ENCODE measurements around the gene CRNKL1. TPM values are rescaled to one million over a fixed set of nuclear protein-coding genes. Genes with fewer than 3 reads are reported as not detected.
A peak's percentile ranks its signal among the peaks of the same experiment; 100 is the strongest.

The CRNKL1 gene
- total RNA-seq, 1 donor from 2014 or later, result 38.1 TPM

- peaks cover 0 to 6% (median 2%) of the 10 kb centered on the region in 3 donors for H3K4me1 ChIP-seq (ENCODE audit: control insufficient read depth in 3 of 3, insufficient read depth in 3 of 3, low read length in 3 of 3)
- H3K9me3 ChIP-seq (ENCODE audit: control insufficient read depth in 3 of 3, low read length in 3 of 3), result no peaks in the 10 kb centered on the region
- no peak overlapping the region for H3K27ac ChIP-seq (ENCODE audit: low read depth, low read length)
- peaks cover 2 to 11% (median 4%) of the 10 kb centered on the region in 3 donors for H3K36me3 ChIP-seq (ENCODE audit: control insufficient read depth in 3 of 3, insufficient read depth in 3 of 3, low read length in 3 of 3)
- H3K9ac ChIP-seq (ENCODE audit: low read depth in 1 of 3, low read length in 3 of 3), result no peak overlapping the region
- H3K27me3 ChIP-seq (ENCODE audit: control insufficient read depth in 3 of 3, insufficient read depth in 3 of 3, low read length in 3 of 3), result no peaks in the 10 kb centered on the region
- no peak overlapping the region for H3K4me3 ChIP-seq (ENCODE audit: low read length in 3 of 3)
Measured at GRCh38 chr20:20027284-20027683, 25.0 kb downstream of the CRNKL1 start.

- no peak overlapping the region for H3K9ac ChIP-seq (ENCODE audit: low read depth in 1 of 3, low read length in 3 of 3)
- peaks cover 0 to 5% (median 4%) of the 10 kb centered on the region in 3 donors for H3K36me3 ChIP-seq (ENCODE audit: control insufficient read depth in 3 of 3, insufficient read depth in 3 of 3, low read length in 3 of 3)
- peaks cover 0 to 21% (median 5%) of the 10 kb centered on the region in 3 donors for H3K4me1 ChIP-seq (ENCODE audit: control insufficient read depth in 3 of 3, insufficient read depth in 3 of 3, low read length in 3 of 3)
- no peaks in the 10 kb centered on the region for H3K27me3 ChIP-seq (ENCODE audit: control insufficient read depth in 3 of 3, insufficient read depth in 3 of 3, low read length in 3 of 3)
- no peak overlapping the region for H3K4me3 ChIP-seq (ENCODE audit: low read length in 3 of 3)
- H3K27ac ChIP-seq (ENCODE audit: low read depth, low read length), result no peak overlapping the region
- no peaks in the 10 kb centered on the region for H3K9me3 ChIP-seq (ENCODE audit: control insufficient read depth in 3 of 3, low read length in 3 of 3)
Measured at GRCh38 chr20:20024942-20025341, 27.3 kb downstream of the CRNKL1 start.

GRCh38 chr20:20023395-20023794, 28.9 kb downstream of the CRNKL1 start:
- peaks cover 10 to 35% (median 14%) of the 10 kb centered on the region in 3 donors for H3K4me1 ChIP-seq (ENCODE audit: control insufficient read depth in 3 of 3, insufficient read depth in 3 of 3, low read length in 3 of 3)
- H3K9me3 ChIP-seq (ENCODE audit: control insufficient read depth in 3 of 3, low read length in 3 of 3), result no peaks in the 10 kb centered on the region
- H3K4me3 ChIP-seq (ENCODE audit: low read length in 3 of 3), result no peak overlapping the region
- H3K27me3 ChIP-seq (ENCODE audit: control insufficient read depth in 3 of 3, insufficient read depth in 3 of 3, low read length in 3 of 3), result no peaks in the 10 kb centered on the region
- H3K9ac ChIP-seq (ENCODE audit: low read depth in 1 of 3, low read length in 3 of 3), result no peak overlapping the region
- H3K36me3 ChIP-seq (ENCODE audit: control insufficient read depth in 3 of 3, insufficient read depth in 3 of 3, low read length in 3 of 3), result peaks cover 4 to 11% (median 8%) of the 10 kb centered on the region in 3 donors
- no peak overlapping the region for H3K27ac ChIP-seq (ENCODE audit: low read depth, low read length)

GRCh38 chr20:20022498-20022897, 29.8 kb downstream of the CRNKL1 start:
- Histone ChIP-seq H3K4me3 (ENCODE audit: low read length in 3 of 3) (no peak overlapping the region), H3K9ac (ENCODE audit: low read depth in 1 of 3, low read length in 3 of 3) (no peak overlapping the region), H3K36me3 (ENCODE audit: control insufficient read depth in 3 of 3, insufficient read depth in 3 of 3, low read length in 3 of 3) (peaks cover 4 to 11% (median 8%) of the 10 kb centered on the region in 3 donors), H3K27me3 (ENCODE audit: control insufficient read depth in 3 of 3, insufficient read depth in 3 of 3, low read length in 3 of 3) (no peaks in the 10 kb centered on the region), H3K4me1 (ENCODE audit: control insufficient read depth in 3 of 3, insufficient read depth in 3 of 3, low read length in 3 of 3) (peaks cover 17 to 44% (median 20%) of the 10 kb centered on the region in 3 donors), H3K9me3 (ENCODE audit: control insufficient read depth in 3 of 3, low read length in 3 of 3) (no peaks in the 10 kb centered on the region), H3K27ac (ENCODE audit: low read depth, low read length) (no peak overlapping the region)

- no peak overlapping the region for H3K4me3 ChIP-seq (ENCODE audit: low read length in 3 of 3)
- H3K27me3 ChIP-seq (ENCODE audit: control insufficient read depth in 3 of 3, insufficient read depth in 3 of 3, low read length in 3 of 3), result no peaks in the 10 kb centered on the region
- no peak overlapping the region for H3K9ac ChIP-seq (ENCODE audit: low read depth in 1 of 3, low read length in 3 of 3)
- peaks cover 4 to 11% (median 8%) of the 10 kb centered on the region in 3 donors for H3K36me3 ChIP-seq (ENCODE audit: control insufficient read depth in 3 of 3, insufficient read depth in 3 of 3, low read length in 3 of 3)
- peaks cover 17 to 45% (median 19%) of the 10 kb centered on the region in 3 donors for H3K4me1 ChIP-seq (ENCODE audit: control insufficient read depth in 3 of 3, insufficient read depth in 3 of 3, low read length in 3 of 3)
- H3K9me3 ChIP-seq (ENCODE audit: control insufficient read depth in 3 of 3, low read length in 3 of 3), result no peaks in the 10 kb centered on the region
- no peak overlapping the region for H3K27ac ChIP-seq (ENCODE audit: low read depth, low read length)
Measured at GRCh38 chr20:20021835-20022234, 30.4 kb downstream of the CRNKL1 start.

GRCh38 chr20:20020908-20021307, 31.4 kb downstream of the CRNKL1 start:
- H3K27me3 ChIP-seq (ENCODE audit: control insufficient read depth in 3 of 3, insufficient read depth in 3 of 3, low read length in 3 of 3), result no peaks in the 10 kb centered on the region
- no peaks in the 10 kb centered on the region for H3K9me3 ChIP-seq (ENCODE audit: control insufficient read depth in 3 of 3, low read length in 3 of 3)
- H3K4me1 ChIP-seq (ENCODE audit: control insufficient read depth in 3 of 3, insufficient read depth in 3 of 3, low read length in 3 of 3), result peaks cover 17 to 45% (median 19%) of the 10 kb centered on the region in 3 donors
- H3K27ac ChIP-seq (ENCODE audit: low read depth, low read length), result no peak overlapping the region
- H3K36me3 ChIP-seq (ENCODE audit: control insufficient read depth in 3 of 3, insufficient read depth in 3 of 3, low read length in 3 of 3), result peaks cover 4 to 11% (median 8%) of the 10 kb centered on the region in 3 donors
- H3K4me3 ChIP-seq (ENCODE audit: low read length in 3 of 3), result no peak overlapping the region
- no peak overlapping the region for H3K9ac ChIP-seq (ENCODE audit: low read depth in 1 of 3, low read length in 3 of 3)

GRCh38 chr20:20019123-20019522, 33.1 kb downstream of the CRNKL1 start:
- Histone ChIP-seq H3K4me1 (ENCODE audit: control insufficient read depth in 3 of 3, insufficient read depth in 3 of 3, low read length in 3 of 3) (peaks cover 17 to 42% (median 19%) of the 10 kb centered on the region in 3 donors), H3K4me3 (ENCODE audit: low read length in 3 of 3) (no peak overlapping the region), H3K36me3 (ENCODE audit: control insufficient read depth in 3 of 3, insufficient read depth in 3 of 3, low read length in 3 of 3) (peaks cover 4 to 11% (median 8%) of the 10 kb centered on the region in 3 donors), H3K27ac (ENCODE audit: low read depth, low read length) (no peak overlapping the region), H3K9ac (ENCODE audit: low read depth in 1 of 3, low read length in 3 of 3) (no peak overlapping the region), H3K27me3 (ENCODE audit: control insufficient read depth in 3 of 3, insufficient read depth in 3 of 3, low read length in 3 of 3) (no peaks in the 10 kb centered on the region), H3K9me3 (ENCODE audit: control insufficient read depth in 3 of 3, low read length in 3 of 3) (no peaks in the 10 kb centered on the region)

- H3K36me3 ChIP-seq (ENCODE audit: control insufficient read depth in 3 of 3, insufficient read depth in 3 of 3, low read length in 3 of 3), result peaks cover 4 to 11% (median 8%) of the 10 kb centered on the region in 3 donors
- no peak overlapping the region for H3K27ac ChIP-seq (ENCODE audit: low read depth, low read length)
- peak overlapping the region; percentile 82 to 95 (median 94) for H3K9ac ChIP-seq (ENCODE audit: low read depth in 1 of 3, low read length in 3 of 3)
- peaks cover 17 to 42% (median 19%) of the 10 kb centered on the region in 3 donors for H3K4me1 ChIP-seq (ENCODE audit: control insufficient read depth in 3 of 3, insufficient read depth in 3 of 3, low read length in 3 of 3)
- H3K27me3 ChIP-seq (ENCODE audit: control insufficient read depth in 3 of 3, insufficient read depth in 3 of 3, low read length in 3 of 3), result no peaks in the 10 kb centered on the region
- H3K9me3 ChIP-seq (ENCODE audit: control insufficient read depth in 3 of 3, low read length in 3 of 3), result no peaks in the 10 kb centered on the region
- H3K4me3 ChIP-seq (ENCODE audit: low read length in 3 of 3), result peak overlapping the region; percentile 77 to 96 (median 93)
Measured at GRCh38 chr20:20018366-20018765, 33.9 kb downstream of the CRNKL1 start.

GRCh38 chr20:20017844-20018185, 34.5 kb downstream of the CRNKL1 start:
- H3K9me3 ChIP-seq (ENCODE audit: control insufficient read depth in 3 of 3, low read length in 3 of 3), result no peaks in the 10 kb centered on the region
- peaks cover 4 to 10% (median 8%) of the 10 kb centered on the region in 3 donors for H3K36me3 ChIP-seq (ENCODE audit: control insufficient read depth in 3 of 3, insufficient read depth in 3 of 3, low read length in 3 of 3)
- peak overlapping the region; percentile 76 for H3K27ac ChIP-seq (ENCODE audit: low read depth, low read length)
- H3K4me1 ChIP-seq (ENCODE audit: control insufficient read depth in 3 of 3, insufficient read depth in 3 of 3, low read length in 3 of 3), result peaks cover 17 to 42% (median 19%) of the 10 kb centered on the region in 3 donors
- H3K27me3 ChIP-seq (ENCODE audit: control insufficient read depth in 3 of 3, insufficient read depth in 3 of 3, low read length in 3 of 3), result no peaks in the 10 kb centered on the region
- H3K9ac ChIP-seq (ENCODE audit: low read depth in 1 of 3, low read length in 3 of 3), result peak overlapping the region; percentile 82 to 95 (median 94)
- peak overlapping the region; percentile 77 to 96 (median 93) for H3K4me3 ChIP-seq (ENCODE audit: low read length in 3 of 3)

GRCh38 chr20:20017001-20017843, 35.0 kb downstream of the CRNKL1 start, which contains the start of gene NAA20:
Gene NAA20 (plus strand): TSS chr20:20017362. CDS start chr20:20017397, 35 bp downstream.
- no peaks in the 10 kb centered on the region for H3K9me3 ChIP-seq (ENCODE audit: control insufficient read depth in 3 of 3, low read length in 3 of 3)
- peak within 1 kb of the TSS; percentile 77 to 96 (median 93) for H3K4me3 ChIP-seq (ENCODE audit: low read length in 3 of 3)
- peaks cover 17 to 42% (median 19%) of the 10 kb centered on the region in 3 donors for H3K4me1 ChIP-seq (ENCODE audit: control insufficient read depth in 3 of 3, insufficient read depth in 3 of 3, low read length in 3 of 3)
- H3K36me3 ChIP-seq (ENCODE audit: control insufficient read depth in 3 of 3, insufficient read depth in 3 of 3, low read length in 3 of 3), result peaks cover 0 to 8% (median 7%) of the 10 kb centered on the region in 3 donors
- no peaks in the 10 kb centered on the region for H3K27me3 ChIP-seq (ENCODE audit: control insufficient read depth in 3 of 3, insufficient read depth in 3 of 3, low read length in 3 of 3)
- peak within 1 kb of the TSS; percentile 82 to 95 (median 94) for H3K9ac ChIP-seq (ENCODE audit: low read depth in 1 of 3, low read length in 3 of 3)
- peak within 1 kb of the TSS; percentile 76 for H3K27ac ChIP-seq (ENCODE audit: low read depth, low read length)
